Activated effector memory CD4-positive, alpha-beta T cell treated with anti-CD3 and anti-CD28 coated beads, Interleukin-2, amount 50 U/mL, for 16 hours (primary cell): ENCODE data around the gene CATSPERZ.
A peak's percentile ranks its signal among the peaks of the same experiment; 100 is the strongest.

Experiments used
- DNase-seq: peaks from one replicate; pipeline ENCODE4 v3.0.0-alpha.2; 2020

The CATSPERZ gene

GRCh38 chr11:64299847-64300648, at the start of gene CATSPERZ:
CATSPERZ (plus strand) TSS chr11:64300358; CDS start chr11:64300411, 53 bp downstream.
- peak; percentile 72 for DNase-seq

DNA sequence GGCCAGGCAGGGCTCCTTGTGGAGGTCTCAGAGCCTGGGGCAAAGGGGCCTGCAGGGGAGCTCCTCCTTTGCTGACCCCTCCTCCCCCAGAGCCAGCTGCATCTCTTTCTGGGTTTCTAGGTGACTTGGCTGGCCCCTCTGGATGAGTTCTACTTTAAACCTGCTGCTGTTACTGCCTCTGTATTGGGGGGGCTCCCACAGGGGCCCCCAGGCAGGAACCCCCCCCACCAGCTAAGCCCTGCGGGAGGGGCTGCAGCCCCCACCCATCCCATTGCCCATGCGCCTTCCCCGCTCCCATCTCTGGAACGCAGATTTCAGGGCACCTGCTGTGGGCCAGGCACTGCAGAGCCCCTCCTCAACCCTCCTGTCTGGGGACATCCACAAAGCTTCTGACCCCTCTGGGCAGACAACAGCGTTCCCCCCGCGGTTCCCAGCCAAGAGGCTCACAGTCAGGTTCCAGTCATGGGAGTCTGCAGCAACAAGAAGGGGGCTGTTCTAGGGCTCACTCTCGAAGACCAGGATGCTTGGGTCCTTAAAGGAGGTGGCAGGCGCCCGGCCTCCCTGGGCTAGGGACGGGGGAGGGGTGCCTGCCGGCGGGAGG, 49.6 kb upstream of the CATSPERZ start:
- no peak for DNase-seq

DNA sequence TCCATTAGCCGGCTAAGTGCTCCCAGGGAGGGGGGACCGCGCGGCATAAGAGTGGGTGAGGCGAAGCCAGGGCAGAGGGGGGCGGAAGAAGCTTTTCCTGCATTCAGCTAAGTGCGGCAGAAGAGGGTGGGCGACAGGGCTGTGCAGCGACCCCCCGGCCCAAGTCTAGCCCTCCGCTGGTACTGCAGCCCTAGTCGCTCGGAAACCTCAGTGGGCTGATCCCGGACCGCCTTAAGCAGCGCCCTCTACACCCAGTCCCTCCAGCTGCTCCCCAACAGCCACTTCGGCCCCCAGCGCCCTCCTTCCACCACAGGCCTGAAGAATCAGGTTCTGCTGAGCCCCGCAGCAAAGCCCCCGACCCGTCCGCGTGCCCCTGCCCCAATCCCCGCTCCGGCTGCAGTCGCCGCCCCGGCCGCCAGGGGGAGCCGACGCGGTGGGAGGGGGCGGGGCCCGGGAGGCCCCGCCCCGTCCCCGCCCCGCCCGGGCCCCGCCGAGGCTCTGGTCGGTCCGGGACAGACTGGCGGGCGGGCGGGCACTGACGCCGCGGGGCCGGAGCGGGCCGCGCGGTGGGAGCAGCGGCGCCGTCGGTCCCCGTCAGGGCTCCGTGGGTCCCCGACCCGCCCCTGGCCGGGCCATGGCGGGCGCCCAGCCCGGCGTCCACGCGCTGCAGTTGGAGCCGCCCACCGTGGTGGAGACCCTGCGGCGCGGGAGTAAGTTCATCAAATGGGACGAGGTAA, 49.0 kb upstream of the CATSPERZ start, which contains the start of gene PLCB3:
Gene PLCB3, plus strand, starts transcription at position 515 of the 737 bp plus-strand sequence. Its CDS starts 120 bp downstream, at position 635.
- DNase-seq: peak; percentile 91

DNA sequence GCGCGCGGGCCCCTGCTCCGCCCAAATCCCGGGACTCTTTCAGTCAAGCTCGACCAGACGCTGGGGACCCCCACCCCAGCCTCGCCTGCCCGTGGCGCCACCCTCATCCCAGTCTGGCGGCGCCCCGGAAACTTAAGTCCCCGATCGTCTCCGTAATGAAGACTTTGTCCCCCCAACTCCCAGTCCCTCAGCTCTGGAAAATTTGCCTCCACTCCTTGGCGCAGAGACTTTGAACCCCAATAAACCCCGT, 48.5 kb upstream of the CATSPERZ start:
- DNase-seq: no peak

GRCh38 chr11:64252003-64252872, 47.9 kb upstream of the CATSPERZ start:
- DNase-seq: no peak

DNA sequence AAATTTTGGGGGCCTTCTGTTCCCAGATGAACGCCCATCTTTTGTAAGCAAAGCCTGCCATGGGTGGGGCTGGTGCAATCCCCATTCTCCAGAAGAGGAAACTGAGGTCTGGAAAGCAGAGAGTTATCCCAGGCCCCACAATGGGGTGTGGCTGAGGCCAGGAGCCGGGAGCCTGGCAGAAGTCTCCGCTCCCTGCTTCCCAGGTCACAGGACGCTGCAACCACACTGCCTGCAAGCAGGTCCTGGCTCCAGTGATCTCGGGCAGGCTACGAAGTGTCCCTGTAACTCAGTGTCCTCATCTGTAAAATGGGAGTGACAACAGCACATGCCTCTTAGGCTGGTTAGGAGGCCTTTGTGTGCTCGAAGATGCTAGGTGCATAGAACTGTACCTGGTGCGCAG, 47.1 kb upstream of the CATSPERZ start:
- DNase-seq: no peak

DNA sequence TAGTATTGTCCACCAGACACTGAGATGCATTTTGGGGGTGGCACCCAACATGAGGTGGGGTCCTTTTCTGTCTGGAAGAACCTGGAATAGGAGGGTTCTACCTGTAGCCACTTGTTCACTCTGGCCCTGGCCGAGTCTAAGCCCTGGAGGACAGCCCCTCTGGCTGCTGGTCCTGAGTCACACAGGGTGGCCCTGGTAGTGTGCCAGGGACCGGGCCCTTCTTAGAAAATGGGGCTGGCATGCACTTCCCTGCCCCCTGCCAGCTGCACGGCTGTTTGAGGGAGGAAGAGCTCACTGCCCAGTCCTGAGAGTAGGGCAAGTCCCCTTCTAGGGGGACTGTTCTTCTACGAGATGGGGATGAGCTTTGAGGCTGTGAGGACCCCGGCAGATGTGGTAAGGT, 46.7 kb upstream of the CATSPERZ start:
- no peak for DNase-seq

DNA sequence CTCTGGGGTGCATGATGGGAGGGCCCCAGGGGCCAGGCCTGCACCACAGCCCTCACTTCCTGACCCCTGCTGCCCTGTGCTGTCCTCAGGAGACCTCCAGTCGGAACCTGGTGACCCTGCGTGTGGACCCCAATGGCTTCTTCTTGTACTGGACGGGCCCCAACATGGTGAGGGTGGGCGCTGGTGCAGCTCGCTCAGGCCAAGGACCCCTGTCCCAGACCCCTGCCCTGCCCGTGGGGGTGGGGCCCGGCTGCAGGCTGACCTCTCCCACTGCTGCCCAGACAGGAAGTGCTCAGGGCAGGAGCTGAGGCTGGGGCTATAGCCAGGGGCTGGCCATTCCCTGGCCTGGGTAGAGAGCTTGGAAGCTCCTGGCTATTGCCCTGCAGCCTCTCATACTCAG, 45.8 kb upstream of the CATSPERZ start:
- no peak for DNase-seq

GRCh38 chr11:64255135-64256128, 44.7 kb upstream of the CATSPERZ start:
- no peak for DNase-seq

GRCh38 chr11:64256300-64256699, 43.9 kb upstream of the CATSPERZ start:
- DNase-seq: no peak

DNA sequence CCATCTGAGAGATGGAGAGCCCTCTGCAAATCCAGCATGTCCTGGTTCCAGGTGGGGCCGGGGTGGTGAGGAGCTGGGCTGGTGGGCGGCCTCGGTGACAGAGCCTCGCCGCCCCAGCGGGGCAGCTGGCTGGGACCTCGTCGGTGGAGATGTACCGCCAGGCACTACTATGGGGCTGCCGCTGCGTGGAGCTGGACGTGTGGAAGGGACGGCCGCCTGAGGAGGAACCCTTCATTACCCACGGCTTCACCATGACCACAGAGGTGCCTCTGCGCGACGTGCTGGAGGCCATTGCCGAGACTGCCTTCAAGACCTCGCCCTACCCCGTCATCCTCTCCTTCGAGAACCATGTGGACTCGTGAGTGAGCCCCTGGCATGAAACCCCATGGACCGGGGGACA, 41.8 kb upstream of the CATSPERZ start:
- DNase-seq: no peak

GRCh38 chr11:64258946-64259532, 41.1 kb upstream of the CATSPERZ start:
- no peak for DNase-seq

- DNase-seq: no peak
Observed at GRCh38 chr11:64259533-64260067, 40.6 kb upstream of the CATSPERZ start.

- no peak for DNase-seq
Observed at GRCh38 chr11:64260147-64260708, 39.9 kb upstream of the CATSPERZ start.

DNA sequence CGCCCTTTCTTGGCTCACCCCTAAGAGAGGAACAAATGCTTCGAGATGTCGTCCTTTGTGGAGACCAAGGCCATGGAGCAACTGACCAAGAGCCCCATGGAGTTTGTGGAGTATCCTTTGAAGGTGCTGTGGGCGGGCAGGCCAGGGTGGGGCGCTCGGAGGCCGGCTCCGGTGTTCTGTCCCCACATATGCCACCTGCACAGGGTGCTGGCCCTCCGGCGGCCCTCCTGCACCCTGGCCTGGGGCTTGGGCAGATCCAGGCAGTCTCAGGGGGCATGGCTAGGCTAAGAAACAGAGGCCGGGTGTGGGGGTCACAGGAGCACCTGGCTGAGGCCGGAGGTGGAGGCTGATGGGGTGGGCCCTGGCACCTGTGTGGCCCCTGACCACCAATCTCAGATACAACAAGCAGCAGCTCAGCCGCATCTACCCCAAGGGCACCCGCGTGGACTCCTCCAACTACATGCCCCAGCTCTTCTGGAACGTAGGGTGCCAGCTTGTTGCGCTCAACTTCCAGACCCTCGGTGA, 38.5 kb upstream of the CATSPERZ start:
- DNase-seq: no peak

GRCh38 chr11:64262271-64263002, 37.7 kb upstream of the CATSPERZ start:
- no peak for DNase-seq

DNA sequence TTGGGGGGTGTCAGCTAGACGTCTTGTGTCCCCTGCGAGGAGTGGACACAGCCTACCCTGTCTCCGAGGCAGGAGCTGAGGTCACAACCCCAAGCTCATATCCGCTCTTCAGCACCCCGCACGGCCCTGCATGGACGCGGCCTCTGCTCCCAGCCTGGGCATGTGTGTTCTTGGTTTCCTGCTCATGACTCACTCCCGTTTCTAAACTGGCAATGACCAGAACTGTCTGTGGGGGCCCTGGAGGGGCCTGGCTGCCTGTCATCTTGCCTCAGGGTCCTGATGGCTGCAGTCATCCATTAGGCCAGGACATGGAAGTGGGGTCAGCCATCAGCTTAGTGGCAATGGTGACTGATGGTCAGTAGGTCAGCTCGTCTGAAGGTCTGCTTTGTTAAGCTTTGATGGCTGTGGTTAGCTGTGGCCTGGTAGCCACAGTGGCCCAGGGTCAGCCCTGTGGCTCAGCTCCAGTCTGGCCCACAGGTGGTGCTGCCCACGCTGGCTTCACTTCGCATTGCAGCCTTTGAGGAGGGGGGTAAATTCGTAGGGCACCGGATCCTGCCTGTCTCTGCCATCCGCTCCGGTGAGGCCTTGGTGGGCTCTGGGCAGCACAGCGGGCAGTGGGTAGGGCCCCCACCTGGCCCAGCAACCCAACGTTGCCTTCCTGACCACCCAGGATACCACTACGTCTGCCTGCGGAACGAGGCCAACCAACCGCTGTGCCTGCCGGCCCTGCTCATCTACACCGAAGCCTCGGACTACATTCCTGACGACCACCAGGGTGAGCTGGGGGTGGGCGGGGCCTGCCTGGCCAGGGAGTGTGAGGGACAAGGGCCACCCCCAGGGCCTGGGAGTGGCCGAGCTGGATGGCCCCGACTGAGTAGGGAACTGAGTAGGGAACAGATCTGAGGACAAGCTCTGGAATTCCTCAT, 36.9 kb upstream of the CATSPERZ start:
- DNase-seq: no peak

DNA sequence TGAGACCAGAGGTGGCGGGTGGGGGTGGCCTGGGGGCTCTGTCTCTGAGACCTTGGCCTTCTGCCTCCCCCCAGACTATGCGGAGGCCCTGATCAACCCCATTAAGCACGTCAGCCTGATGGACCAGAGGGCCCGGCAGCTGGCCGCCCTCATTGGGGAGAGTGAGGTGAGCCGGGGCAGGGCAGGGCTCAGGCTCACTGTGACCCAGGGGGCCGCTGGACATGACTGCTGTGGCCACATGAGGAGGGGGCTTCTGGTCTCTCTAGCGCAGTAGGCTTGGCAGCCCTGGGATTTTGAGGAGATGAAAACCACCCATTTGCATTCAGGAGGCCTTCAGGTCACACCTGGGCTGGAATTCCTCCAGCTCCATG, 36.2 kb upstream of the CATSPERZ start:
- no peak for DNase-seq
